Lower leg skin (tissue), 4 donors: ENCODE measurements around the gene NTSR1. TPM values are rescaled to one million over a fixed set of nuclear protein-coding genes. Genes with fewer than 3 reads are reported as not detected.

ENCODE experiments used
- DNase-seq, 2 donors: peaks; one replicate each; pipeline ENCODE4 v3.0.0-alpha.2; 2019; ENCODE audit warnings: low spot score in 2 of 2
- H3K4me3 ChIP-seq: fragments of 200-600 bp; sonication (generic); 2 replicates; pipeline ENCODE4 v1.5.1; 2017; ENCODE audit warnings: mild to moderate bottlenecking, low read depth; ENCODE audit not compliant: poor library complexity, severe bottlenecking
- POLR2A ChIP-seq, 2 donors: fragments of 450-650 bp; IDR thresholded peaks; one replicate each; pipeline ENCODE4 v1.6.1; 2016 to 2017; ENCODE audit warnings: antibody characterized with exemption in 2 of 2, mild to moderate bottlenecking in 1 of 2, moderate library complexity in 1 of 2
- WGBS, 2 donors: methylation state at CpG; one replicate each; pipeline ENCODE4 v1.1.5; 2018; 5-methylcytosine and 5-hydroxymethylcytosine counted together
- intact Hi-C: fragments of 100-400 bp; cut with DNase I; formaldehyde crosslinking; loops from one replicate; pipeline ENCODE4 v1.15.0; 2023; ENCODE audit warnings: low total_unique reads
- total RNA-seq, 4 donors: library from RNA; depleted of rRNA; stranded (reverse); fragments of >200 nt; gene quantifications; one replicate each; pipeline ENCODE4 v1.1.0, GENCODE V29; 2016
- TF ChIP-seq, protein P1 (sequence below), 3 donors: fragments of 450-650 bp; IDR thresholded peaks; one replicate each; pipeline ENCODE4 v1.5.1; 2016; ENCODE audit warnings: antibody characterized with exemption in 3 of 3, mild to moderate bottlenecking in 3 of 3, moderate library complexity in 2 of 3

The NTSR1 gene
- total RNA-seq, 4 donors from 2014 or later = 0.07 to 0.61 (median 0.13) TPM; not detected in 1

DNA sequence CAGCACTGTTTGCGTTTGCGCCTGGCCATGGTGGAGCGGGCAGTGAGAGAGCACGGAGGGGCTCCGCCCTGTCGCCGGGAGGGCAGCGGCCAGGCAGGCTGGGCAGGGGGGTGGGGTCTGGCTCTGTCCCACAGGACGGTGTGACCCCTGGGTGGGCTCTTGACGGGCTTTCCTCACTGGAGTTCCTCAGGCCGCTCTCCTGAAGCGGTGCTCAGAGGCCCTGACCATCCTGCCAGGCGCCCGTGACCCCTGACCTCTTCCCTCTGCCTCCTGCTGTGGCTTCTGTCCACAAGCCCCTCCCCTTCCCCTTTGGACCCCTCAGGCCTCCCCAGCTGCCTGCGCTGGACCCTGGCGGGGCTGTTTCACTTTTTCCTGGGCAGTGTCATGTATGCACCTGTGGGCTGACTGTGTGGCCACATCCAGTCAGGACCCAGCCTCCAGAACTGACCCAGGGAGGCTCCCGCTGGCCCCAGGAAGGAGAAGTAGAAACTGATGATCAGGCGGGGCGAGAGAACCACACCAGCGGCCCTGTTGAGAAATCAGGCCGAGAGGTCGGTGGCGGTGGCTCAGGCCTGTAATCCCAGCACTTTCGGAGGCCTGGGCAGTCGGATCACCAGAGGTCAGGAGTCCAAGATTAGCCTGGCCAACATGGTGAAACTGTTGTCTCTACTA, 97.2 kb downstream of the NTSR1 start:
- 43 to 49% methylated on average over 16 to 22 of the region's 25 CpGs for WGBS, 2 donors
- H3K4me3 ChIP-seq = peak overlapping the region; percentile 68
- no peak for TF ChIP-seq POLR2A (IDR thresholded peaks at IDR 0.05)
- TF ChIP-seq, protein P1, sequence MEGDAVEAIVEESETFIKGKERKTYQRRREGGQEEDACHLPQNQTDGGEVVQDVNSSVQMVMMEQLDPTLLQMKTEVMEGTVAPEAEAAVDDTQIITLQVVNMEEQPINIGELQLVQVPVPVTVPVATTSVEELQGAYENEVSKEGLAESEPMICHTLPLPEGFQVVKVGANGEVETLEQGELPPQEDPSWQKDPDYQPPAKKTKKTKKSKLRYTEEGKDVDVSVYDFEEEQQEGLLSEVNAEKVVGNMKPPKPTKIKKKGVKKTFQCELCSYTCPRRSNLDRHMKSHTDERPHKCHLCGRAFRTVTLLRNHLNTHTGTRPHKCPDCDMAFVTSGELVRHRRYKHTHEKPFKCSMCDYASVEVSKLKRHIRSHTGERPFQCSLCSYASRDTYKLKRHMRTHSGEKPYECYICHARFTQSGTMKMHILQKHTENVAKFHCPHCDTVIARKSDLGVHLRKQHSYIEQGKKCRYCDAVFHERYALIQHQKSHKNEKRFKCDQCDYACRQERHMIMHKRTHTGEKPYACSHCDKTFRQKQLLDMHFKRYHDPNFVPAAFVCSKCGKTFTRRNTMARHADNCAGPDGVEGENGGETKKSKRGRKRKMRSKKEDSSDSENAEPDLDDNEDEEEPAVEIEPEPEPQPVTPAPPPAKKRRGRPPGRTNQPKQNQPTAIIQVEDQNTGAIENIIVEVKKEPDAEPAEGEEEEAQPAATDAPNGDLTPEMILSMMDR (IDR thresholded peaks at IDR 0.05) = no peak
- DNase-seq = peak in 1 of 2 donors; percentile 52
- intact Hi-C loops = loop anchor here (5.0 to 10.0 kb wide), 3 partner anchors 139 to 401 kb away; partner anchors contain the start of gene CABLES2

DNA sequence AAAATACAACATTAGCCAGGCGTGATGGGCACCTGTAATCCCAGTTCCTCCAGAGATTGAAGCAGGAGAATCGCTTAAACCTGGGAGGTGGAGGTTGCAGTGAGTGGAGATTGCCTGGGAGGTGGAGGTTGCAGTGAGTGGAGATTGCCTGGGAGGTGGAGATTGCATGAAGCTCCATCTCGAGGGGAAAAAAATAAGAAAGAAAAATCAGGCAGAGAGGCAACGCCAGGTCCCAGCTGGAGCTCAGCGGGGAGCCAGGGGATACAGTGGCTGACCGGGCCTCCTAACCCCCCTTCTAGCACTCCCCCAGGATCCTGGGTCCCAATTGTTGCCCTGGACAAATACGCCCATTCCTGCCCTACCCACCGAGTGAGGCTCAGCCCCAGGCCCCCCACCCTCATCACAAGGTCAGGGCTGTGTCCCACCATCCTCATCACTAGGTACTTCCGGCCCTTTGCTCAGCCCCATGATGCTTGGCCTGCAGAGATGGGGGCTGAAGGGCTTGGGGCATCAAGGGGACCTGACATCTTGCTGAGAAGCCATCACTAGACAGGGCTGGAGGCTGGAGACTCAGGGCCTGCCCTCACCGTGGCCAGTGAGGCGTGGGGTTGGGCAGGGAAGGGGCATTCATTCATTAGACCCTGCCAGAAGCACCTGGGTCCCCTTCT, 97.9 kb downstream of the NTSR1 start:
- intact Hi-C loops = loop anchor here (5.0 to 10.0 kb wide), 3 partner anchors 139 to 402 kb away; partner anchors contain the start of gene CABLES2
- TF ChIP-seq, protein P1 (IDR thresholded peaks at IDR 0.05) = no peak
- TF ChIP-seq POLR2A (IDR thresholded peaks at IDR 0.05) = no peak
- no peak for DNase-seq
- 68 to 79% methylated on average over 11 of the region's 11 CpGs for WGBS, 2 donors
- H3K4me3 ChIP-seq = no peak overlapping the region

DNA sequence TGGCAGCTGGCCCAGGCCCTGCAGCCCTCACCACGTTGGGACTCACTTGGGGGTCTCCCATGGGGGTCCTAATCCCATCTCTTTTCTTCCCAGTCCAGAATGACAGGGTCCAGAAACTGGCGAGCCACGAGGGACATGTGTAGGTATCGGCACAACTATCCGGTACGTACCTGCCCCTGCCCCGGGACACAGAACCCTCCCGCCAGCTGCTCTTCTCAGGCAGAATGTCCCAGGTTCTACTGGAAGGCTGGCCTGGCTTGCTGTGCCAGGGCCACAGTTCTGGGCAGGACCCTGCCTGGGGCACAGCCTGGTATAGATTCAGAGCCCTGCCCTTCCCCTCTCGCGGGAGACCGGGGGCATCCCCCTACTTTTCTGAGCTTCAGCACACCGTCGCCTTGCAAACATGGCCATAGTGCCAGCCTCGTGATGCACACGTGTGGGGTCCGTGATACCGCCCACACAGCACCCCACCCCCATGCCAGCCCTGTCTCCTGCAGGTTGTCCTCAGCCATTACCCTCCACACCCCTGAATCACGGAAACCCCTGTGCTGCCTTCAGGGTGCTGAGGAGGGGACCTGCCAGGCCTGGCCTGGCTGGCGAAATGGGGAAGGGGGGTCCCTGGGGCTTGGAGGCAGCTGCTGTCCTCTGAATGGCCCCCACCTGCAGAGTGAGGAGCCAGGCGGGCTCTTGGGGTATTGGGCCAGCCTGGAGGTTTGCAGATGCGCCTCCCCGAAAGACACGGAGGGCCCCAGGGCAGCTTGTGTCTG, 99.0 kb downstream of the NTSR1 start:
- intact Hi-C loops = loop anchor here (5.0 to 10.0 kb wide), 3 partner anchors 140 to 403 kb away; partner anchors contain the start of gene CABLES2
- TF ChIP-seq, protein P1 (IDR thresholded peaks at IDR 0.05) = no peak
- no peak for TF ChIP-seq POLR2A (IDR thresholded peaks at IDR 0.05)
- H3K4me3 ChIP-seq = no peak overlapping the region
- 70 to 72% methylated on average over 22 to 23 of the region's 23 CpGs for WGBS, 2 donors
- no peak for DNase-seq

DNA sequence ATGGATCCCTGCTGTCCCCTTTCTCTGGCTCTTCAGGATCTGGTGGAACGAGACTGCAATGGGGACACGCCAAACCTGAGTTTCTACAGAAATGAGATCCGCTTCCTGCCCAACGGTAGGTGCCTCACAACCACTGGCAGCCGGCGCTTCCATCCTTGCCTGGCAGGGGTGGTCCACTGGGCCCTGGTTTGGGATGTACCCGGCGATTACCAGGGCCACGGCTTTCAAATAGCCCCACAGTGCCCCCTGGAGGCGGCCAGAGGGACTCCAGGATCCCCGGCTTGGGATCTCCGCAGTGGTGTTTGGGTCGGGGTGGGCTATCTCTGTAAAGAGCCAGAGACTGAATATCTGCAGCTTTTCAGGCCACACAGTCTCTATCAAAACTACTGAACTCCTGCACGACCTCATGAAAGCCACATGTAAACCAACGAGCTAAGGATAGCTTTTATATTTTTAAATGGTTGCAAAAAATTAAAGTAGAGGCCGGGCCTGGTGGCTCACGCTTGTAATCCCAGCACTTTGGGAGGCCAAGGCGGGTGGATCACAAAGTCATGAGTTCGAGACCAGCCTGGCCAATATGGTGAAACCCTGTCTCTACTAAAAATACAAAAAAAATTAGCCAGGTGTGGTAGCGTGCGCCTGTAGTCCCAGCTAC, 99.7 kb downstream of the NTSR1 start:
- 37 to 58% methylated on average over 15 to 20 of the region's 21 CpGs for WGBS, 2 donors
- no peak overlapping the region for H3K4me3 ChIP-seq
- DNase-seq = peak in 1 of 2 donors; percentile 94
- TF ChIP-seq, protein P1 (IDR thresholded peaks at IDR 0.05) = peak in 1 of 3 donors; percentile 46
- TF ChIP-seq POLR2A (IDR thresholded peaks at IDR 0.05) = no peak
- intact Hi-C loops = loop anchor here (5.0 to 10.0 kb wide), 3 partner anchors 141 to 404 kb away; partner anchors contain the start of gene CABLES2
